Endometrial microvascular endothelial cells (primary cell): Measurements from ENCODE around the gene ZBTB42. TPM values are rescaled to one million over a fixed set of nuclear protein-coding genes. Genes with fewer than 3 reads are reported as not detected.

Experiments used
- in situ Hi-C: cut with HindIII; loops from 2 replicates; pipeline ENCODE4 v1.10.0; 2017; ENCODE audit warnings: low sequenced_read_pairs, low pct_unique_long_range_greater_than_20kb; ENCODE audit errors: inconsistent ontology term
- total RNA-seq: library from RNA; depleted of rRNA; stranded (reverse); fragments of >200 nt; gene quantifications from one replicate; pipeline ENCODE4 v1.2.3, GENCODE V29; 2015; ENCODE audit errors: inconsistent ontology term

The ZBTB42 gene
- total RNA-seq, 1 donor from 2014 or later, result 3.1 TPM

DNA sequence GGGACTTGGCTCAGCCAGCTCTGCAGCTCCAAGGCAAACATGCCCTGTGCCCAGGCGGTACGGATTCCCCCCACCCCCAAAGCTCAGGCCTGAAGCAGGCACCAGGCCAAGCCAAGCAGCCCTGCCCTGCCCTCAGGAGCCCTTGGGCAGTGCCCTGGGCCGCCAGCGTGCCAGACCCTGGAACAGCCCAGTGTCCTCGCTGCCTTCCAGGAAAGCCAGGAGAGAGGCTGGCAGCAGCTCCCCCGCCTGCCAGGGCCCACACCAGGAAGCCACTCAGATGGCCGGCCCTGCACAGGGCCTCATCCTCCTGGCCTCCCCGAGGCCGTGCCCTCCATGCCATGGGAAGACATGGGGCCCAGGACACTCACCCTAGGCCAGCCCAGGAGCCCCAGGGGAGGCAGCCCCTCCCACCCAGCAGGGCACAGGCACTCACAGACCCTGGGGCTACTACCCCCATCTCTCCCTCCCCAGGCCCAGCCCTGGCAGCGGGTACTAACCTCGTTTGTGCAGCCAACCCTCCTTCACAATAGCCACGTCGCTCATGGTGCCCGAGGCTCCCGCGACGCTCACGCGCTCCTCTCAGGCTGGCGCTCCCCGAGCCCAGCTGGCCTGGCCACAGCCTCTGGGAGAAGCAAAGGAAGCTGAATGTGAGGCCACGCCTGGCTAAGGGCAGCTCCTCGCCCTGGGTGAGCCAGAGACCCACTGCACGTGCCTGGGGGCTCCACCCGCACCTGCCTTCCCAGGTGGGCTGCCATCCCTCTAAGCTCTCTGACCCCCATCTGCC, 8.6 kb upstream of the ZBTB42 start:
- in situ Hi-C loops, result no loop called here

DNA sequence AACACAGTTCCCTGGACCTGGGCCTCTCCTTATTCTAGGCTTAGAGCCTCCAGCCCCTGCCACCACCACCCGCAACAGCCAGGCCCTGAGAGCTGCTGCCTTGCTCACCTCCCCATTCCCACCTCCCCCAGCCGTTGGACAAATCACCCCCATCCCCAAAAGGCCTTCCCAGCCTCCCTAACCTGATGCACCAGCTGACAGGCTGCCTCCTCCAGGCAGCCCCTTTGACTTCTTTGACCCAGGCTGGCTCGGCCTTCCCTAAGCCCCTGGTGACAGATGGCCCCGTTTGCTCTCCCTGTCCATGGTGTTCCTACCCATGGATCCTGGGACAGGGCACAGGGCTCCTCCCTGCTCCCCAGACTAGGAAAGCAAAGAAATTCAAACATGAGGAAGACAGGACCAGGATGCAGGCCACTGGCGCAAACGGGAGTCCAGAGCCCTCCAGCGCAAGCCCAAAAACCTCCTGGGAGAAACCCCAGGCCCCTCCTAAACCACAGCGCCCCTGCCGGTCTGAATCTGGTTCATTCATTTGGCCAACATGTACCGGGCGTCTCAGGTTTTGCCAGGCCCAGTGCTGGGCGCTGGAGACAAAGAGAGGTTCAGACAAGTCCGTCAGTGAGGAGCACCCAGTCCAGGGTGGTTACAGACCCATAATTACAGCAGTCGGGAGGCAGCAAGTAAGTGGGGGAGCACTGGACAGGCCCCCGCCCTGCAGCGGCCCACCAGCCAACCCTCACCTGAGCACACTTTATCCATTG, 7.8 kb upstream of the ZBTB42 start:
- in situ Hi-C loops, result no loop called here

DNA sequence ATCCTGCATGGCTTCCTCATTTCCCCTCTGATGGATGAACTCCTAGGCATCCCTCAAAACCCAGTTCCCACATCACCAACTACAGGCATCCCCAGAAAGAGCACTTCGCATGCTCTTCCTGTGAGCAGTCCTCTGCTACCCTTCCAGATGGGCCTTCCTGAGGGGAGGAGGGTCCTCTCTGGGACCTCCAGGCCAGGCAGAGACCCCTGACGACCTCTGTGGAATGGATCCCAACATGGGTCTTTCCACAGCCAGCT, 7.3 kb upstream of the ZBTB42 start:
- in situ Hi-C loops, result no loop called here

GRCh38 chr14:104794099-104794498, 6.8 kb upstream of the ZBTB42 start:
- in situ Hi-C loops, result no loop called here

- in situ Hi-C loops, result no loop called here
Measured at GRCh38 chr14:104794631-104794992, 6.3 kb upstream of the ZBTB42 start.

GRCh38 chr14:104794993-104795780, 5.7 kb upstream of the ZBTB42 start, which contains the start of gene AKT1:
AKT1 (minus strand) TSS chr14:104795748; CDS start chr14:104792643, 3,105 bp downstream.
- in situ Hi-C loops, result no loop called here

GRCh38 chr14:104795781-104796686, 4.9 kb upstream of the ZBTB42 start:
- in situ Hi-C loops, result no loop called here

DNA sequence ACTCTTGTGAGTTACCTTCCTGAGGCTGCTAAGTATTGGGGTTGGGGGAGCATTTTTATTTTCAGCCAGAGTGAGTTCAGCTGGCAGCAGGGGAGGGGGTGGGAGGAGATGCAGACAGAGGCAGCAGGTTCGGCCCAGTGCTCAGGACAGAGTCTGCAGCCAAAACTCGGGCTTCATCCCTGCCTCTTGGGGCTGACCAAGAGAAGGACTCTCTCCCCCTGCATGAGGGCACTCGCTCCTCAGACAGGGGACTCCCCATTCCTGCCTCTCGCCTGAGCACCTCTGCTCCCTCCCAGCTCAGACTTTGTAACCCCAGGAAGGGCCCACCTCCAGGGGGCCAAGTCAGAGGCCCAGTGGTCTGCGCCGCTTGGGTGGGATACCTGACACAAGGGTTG, 4.2 kb upstream of the ZBTB42 start:
- in situ Hi-C loops, result no loop called here

- in situ Hi-C loops, result no loop called here
Measured at GRCh38 chr14:104797115-104798044, 3.5 kb upstream of the ZBTB42 start.

- in situ Hi-C loops, result no loop called here
Measured at GRCh38 chr14:104798300-104799243, 2.3 kb upstream of the ZBTB42 start.

GRCh38 chr14:104799244-104800014, 1.5 kb upstream of the ZBTB42 start:
- in situ Hi-C loops, result no loop called here

- in situ Hi-C loops, result no loop called here
Measured at GRCh38 chr14:104800015-104800770, 708 bp upstream of the ZBTB42 start.

GRCh38 chr14:104801520-104802393, 856 bp downstream of the ZBTB42 start:
- in situ Hi-C loops, result no loop called here

DNA sequence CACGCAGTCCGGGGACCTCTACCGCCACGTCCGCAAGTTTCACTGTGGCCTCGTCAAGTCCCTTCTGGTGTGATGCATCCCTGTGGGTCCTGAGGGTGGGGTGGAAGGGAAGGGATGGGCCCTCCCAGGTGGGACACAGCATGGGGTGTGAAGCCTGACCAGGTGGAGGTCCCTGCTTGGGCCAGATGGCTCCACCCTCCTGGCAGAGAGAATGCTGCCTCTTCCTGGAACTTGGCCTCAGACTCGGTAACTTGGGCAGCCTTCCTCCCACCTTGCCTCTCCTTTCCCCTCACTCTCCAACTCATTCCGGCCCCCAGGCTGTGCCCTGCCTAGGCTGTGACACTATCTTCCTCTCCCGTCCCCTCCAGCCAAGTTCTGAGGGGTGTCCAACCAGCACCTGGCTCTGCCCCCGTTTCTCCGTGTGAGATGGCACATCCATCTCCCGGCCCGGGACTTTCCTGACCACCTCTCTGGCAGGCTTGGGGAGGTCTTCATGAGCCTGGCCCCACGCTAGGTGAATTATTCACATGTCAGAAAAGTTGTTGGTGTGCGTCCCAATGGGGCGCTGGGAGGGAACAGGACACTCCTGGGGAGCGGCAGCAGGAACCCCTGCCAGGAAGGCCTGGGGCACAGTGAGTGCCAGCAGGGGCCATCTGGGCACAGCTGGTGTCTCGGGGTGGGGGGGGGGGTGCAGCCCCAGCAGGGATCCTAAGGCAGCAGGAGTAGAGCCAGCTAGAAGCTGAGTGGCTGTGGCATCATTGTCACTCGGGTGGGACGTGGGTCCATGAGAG, 1.7 kb downstream of the ZBTB42 start:
- in situ Hi-C loops, result no loop called here
